Melanocyte of skin (primary cell): ENCODE data around the gene SNRNP40. TPM values are rescaled to one million over a fixed set of nuclear protein-coding genes. Genes with fewer than 3 reads are reported as not detected.

Experiments
- total RNA-seq, 2 donors: library from RNA; depleted of rRNA; stranded (reverse); fragments of >200 nt; gene quantifications; 2 replicates each; pipeline ENCODE4 v1.2.3, GENCODE V29; 2012

The SNRNP40 gene
- total RNA-seq, result 100 to 1,000 TPM in 1 of 2 donors, 10 to 100 TPM in 1; 71.9 to 128 TPM

DNA sequence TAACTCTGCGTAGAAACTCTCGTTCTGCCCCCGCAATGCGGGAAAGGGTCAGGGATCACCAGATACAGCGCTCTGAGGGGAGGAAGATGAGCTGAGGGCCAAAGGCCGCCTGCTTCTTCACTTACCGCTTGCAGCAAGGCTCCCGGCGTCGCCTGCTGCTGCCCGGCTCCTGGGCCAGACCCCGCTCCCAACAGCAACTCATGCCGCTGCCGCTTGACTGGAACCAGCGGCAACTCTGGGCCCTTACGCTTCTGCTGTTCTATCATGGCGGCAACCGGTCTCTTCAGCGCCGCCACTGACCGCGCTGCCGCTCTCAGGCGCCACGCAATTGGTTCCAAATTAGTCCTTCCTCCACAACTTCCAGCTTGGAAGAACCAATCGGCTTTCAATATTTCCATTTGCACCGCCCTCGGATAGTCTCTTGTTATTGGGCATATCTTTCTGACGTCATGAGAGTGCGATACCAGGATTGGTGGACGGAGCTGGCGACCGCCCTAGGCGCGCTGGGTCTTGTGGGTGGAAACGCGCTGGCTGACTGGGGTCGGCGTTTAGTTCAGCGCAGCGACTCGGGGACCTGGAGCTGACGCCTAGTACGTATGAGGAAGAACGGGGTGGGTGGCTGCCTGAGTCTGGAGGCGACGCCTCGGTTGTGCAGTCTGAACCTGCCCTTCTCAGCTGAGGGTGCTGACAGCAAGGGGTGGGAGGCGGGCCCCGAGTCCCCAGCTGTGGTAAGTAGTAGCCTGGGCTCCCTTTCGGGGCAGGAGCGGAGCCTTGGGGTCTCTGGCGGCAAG lies at the start of gene SNRNP40, which contains the start of gene ZCCHC17:
Gene SNRNP40, minus strand, starts transcription at position 303 of the 791 bp plus-strand sequence. Its CDS starts 37 bp downstream, at position 266.
Gene ZCCHC17, plus strand, starts transcription at position 547 of the 791 bp plus-strand sequence. CDS start 13,067 bp downstream, outside the sequence.

DNA sequence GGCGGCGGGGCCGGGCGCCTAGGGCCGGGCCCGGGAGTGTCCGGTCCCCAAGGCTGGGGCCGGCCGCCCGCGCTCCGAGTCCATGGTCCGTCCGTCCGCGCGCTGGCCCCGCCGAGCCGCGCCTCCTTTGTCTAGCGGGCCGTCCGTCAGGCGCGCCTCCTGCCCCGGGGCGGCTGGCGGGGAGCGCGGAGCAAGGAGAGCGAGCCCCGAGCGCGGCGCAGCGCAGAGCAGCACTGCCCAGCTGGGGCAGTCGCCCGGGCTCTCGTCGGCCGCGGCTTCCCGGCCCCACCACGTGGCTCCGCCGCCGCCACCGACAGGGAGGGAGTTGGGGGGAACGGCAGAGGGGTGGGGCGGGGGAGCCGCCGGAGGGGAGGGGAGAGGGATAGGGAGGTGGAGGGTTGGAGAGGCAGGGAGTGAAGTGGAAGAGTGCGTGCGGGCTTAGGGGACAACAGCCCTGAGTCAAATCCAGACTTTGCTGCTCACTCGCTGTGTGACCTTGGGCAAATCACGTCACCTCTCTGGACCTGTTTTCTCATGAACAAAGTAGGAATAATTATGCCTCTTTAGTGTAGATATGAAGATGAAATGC lies 56.8 kb downstream of the SNRNP40 start, which contains the start of gene NKAIN1:
Gene NKAIN1, minus strand, starts transcription at position 235 of the 589 bp plus-strand sequence. CDS start 340 bp downstream, outside the sequence.

Other genes starting within 250 kb of the SNRNP40 start
- gene PUM1, start 231.1 kb downstream of the SNRNP40 start, total RNA-seq, result 10 to 100 TPM; 56.4 to 62.3 TPM
- gene NKAIN1, start 56.9 kb downstream of the SNRNP40 start, total RNA-seq, result 1 to 10 TPM in 1 of 2 donors, under 1 TPM in 1; 0.67 to 1.0 TPM
- gene ZCCHC17, start 244 bp upstream of the SNRNP40 start, total RNA-seq, result 10 to 100 TPM; 38.5 to 66.6 TPM
- 1 to 10 TPM in 1 of 2 donors, under 1 TPM in 1; 0.69 to 5.7 TPM for gene FABP3, start 76.3 kb upstream of the SNRNP40 start, total RNA-seq
- gene SERINC2, start 116.4 kb upstream of the SNRNP40 start, total RNA-seq, result 1 to 10 TPM; 6.3 to 10.0 TPM